Stimulated activated naive CD8-positive, alpha-beta T cell treated with anti-CD3 and anti-CD28 coated beads, Interleukin-15, Interleukin-2, amounts not matched to agents 100 U/mL and 50 U/mL, for 24 hours (primary cell): ENCODE results near the gene FGF8.
"Not testable (repeated sequence)": the region's sequence is repeated elsewhere in the genome, so short reads cannot be mapped to it uniquely, and the experiment has no call there.

Source experiments
- ATAC-seq: fragments of 150-1000 bp; cut with Tn5 transposase; one replicate; pipeline ENCODE4 v1.10.0; 2021
- DNase-seq: peaks from one replicate; pipeline ENCODE4 v3.0.0; 2021

Gene FGF8, protein sequence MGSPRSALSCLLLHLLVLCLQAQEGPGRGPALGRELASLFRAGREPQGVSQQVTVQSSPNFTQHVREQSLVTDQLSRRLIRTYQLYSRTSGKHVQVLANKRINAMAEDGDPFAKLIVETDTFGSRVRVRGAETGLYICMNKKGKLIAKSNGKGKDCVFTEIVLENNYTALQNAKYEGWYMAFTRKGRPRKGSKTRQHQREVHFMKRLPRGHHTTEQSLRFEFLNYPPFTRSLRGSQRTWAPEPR

DNA sequence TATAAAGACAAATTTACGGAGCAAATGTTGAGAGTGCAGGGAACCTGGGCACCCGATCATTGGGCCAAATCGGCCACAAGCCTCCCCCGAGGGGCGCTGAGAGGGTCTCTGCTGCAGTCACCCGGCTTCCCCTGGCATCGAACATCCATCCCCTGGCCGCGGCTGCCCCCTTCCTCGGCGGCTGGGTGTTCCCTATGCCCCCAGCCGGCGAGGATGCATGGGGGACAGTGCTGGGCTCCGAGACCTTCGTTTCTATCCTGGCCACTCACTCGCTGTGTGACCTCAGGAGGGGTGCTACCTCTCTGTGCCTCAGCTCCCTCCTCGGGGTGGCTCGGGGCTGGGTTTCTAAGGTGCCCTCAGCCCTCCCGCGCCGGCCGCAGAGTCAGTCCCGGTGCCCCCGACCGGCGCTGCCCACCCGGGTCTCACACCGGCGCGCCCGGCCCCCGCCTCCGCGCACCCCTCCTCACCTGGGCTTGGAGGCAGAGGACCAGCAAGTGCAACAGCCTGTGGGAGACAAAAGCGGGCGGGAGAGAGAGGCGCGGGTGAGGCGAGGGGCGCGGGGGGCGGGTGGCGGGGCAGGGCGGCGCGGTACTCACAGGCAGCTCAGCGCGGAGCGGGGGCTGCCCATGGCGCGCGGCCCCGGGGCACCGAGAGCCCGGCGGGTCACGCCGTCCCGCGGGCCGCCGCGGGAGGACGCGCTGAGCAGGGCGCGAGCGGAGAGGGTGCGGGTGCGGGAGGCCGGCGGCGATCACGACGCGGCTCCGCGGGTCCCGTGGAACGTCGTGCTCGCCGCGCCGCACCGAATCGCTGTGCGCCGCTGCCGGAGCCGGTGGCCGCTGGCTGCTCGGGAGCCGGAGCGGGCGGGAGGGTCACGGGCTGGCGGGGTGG, at the start of gene FGF8:
Gene FGF8 (minus strand): TSS at position 842 of the 888 bp plus-strand sequence. CDS start 214 bp downstream, at position 628.
- DNase-seq (no peak), ATAC-seq (no peak)

GRCh38 chr10:101824736-101825135, 48.8 kb upstream of the FGF8 start:
- no peak for ATAC-seq
- DNase-seq, result no peak

DNA sequence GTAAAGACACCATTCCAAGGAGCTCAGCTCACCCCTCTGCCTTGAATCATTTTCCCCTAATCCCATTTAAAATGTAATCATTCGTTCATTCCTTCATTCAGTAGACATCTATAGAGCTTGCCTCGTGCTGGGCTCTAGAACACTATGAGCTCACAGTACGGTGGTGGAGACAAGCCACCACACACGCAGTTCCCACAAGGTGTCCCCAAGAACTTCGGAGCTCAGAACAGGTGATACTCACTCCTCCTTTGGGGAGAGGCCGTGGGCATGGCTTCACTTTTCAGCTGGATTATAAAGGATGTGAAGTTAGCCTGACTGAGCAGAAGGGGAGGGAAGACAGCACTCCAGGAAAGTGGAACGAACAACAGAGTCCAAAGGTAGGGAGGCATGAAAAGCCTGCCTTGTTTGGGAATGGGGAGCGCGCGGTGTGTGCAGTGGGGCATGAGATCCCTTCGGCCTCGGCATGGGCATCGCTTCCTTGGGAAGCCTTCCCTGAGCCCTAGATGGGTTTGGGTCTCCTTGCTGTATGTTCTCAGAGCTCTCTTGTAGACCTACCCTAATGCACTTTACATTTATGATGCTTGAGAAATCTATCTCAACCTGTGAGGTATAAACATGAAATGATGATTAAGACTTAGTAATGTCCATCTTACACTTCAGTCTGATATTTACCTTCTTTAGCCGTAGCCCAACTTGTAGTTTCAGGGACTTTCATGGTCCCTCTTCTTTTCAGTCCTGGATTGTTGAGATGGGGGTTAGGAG, 43.1 kb upstream of the FGF8 start:
- ATAC-seq (peak; percentile 28), DNase-seq (no peak)

DNA sequence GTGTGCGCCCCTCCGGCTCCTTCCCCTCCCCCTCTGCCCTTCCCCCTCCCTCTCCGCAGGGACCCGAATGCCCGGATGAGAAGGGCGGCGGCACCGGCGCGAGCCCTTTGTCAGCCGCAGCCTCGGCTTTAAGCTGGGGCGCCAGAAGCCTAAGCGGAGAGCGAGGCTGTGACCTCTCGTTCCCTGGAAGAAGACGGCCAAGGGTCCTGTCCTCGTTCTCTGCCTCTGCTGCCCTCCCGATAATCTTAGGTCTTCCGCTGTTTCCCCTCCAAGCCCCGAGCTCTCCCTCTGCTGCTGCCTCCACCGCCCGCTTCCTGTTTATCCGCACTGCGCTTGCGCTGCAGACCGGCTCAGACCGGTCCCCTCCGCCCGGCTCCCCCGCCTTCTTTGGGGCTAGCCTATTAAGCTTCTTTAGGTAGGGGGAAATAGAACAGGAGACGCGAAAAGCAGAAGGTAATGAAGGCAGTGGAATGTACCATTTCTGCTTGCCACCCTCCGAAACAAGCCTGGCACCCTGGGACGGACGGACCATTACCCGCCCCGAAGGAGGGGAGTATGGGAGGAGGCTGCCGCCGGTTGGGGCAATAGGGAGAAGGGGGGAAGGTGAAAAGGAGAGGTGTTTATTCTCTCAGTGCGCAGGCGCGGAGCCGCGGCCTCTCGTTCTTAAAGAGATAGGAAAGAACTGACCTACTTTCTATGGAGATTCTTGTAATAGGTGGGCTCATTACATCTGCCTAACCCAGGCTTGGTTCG, 42.4 kb upstream of the FGF8 start, which contains the start of gene OGA:
Gene OGA (minus strand): TSS at position 326 of the 753 bp plus-strand sequence. CDS start 422 bp downstream, outside the sequence.
- DNase-seq, result peak; percentile 97
- peak; percentile 90 for ATAC-seq

- no peak for ATAC-seq
- peak; percentile 55 for DNase-seq
Observed at GRCh38 chr10:101817337-101818118, 41.6 kb upstream of the FGF8 start.

- DNase-seq (no peak), ATAC-seq (no peak)
Observed at GRCh38 chr10:101816913-101817336, 41.0 kb upstream of the FGF8 start.

- ATAC-seq (no peak), DNase-seq (no peak)
Observed at GRCh38 chr10:101816376-101816775, 40.5 kb upstream of the FGF8 start.

GRCh38 chr10:101814466-101815071, 38.7 kb upstream of the FGF8 start:
- DNase-seq, result no peak

DNA sequence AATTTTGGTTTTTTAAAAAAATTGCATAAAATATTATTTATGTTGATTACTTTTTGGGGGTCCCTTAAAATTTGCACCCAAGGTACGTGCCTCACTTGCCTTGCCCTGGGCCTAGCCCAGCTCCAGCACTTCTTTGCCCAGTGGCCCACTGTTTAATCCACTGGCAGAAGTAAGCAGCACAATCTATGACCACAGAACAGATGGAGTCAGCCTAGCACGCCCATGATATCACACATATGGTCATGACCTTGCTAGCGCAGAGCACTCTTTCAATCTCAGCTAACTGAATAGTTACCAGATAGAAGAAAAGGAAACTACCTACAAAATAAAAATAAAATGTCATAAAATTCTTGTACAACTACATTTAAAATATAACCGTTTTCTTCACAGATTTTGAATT, 36.7 kb upstream of the FGF8 start:
- ATAC-seq (no peak), DNase-seq (no peak)

More at GRCh38 chr10:101814466-101815071, 38.7 kb upstream of the FGF8 start:
- peak; percentile 51 for ATAC-seq

GRCh38 chr10:101807158-101807557, 31.2 kb upstream of the FGF8 start:
- no peak for ATAC-seq
- no peak for DNase-seq

- DNase-seq (no peak), ATAC-seq (no peak)
Observed at GRCh38 chr10:101803511-101803910, 27.6 kb upstream of the FGF8 start.

DNA sequence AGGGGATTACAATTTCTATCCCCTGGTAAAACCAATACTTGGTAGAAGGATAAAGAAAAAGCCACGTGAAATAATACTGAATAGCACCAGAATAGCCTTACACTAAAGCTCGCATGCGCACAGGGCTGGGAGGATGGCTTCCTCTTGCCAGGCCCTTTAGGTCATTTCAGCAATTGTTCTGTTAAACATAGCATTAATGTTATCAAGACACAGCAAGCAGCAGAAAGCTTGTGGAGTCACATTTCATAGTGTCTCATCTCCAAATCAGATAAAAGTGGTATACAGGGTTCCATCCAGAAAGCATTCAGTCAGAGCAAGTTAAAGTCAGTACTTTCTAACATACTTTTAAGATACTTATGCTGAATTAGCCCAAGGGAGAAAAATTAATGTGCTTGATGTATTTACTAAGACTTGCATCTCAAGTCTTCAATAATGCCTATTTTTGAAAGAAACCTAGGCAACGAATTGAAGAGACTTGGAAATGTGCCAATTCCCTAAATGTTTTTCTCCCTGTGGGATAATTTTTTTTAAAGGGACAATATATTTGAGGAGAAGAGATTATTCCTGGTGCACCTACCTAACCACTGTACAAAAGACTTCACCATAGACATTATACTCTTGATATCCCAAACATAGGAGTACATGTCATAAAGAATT, 21.6 kb upstream of the FGF8 start:
- ATAC-seq, result no peak
- no peak for DNase-seq

DNA sequence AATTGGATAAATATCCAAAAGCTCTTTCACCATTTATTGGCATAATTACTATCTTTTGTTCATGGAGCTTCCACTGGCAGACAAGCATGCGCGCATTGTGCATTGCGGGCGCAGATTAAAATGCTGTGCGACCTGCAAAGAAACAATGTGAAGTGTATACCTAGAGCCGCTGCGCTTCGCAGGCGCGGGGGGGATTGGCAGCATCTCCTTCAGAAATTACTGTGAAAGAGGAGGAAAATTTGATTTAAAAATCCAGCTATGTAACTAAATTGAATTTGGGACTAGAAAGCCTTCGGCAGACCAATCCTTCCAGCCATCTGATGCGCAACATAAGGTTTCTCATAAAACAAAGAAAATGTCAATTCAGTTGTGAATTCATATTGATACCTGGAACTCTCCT, 17.6 kb upstream of the FGF8 start:
- DNase-seq (no peak), ATAC-seq (no peak)

DNA sequence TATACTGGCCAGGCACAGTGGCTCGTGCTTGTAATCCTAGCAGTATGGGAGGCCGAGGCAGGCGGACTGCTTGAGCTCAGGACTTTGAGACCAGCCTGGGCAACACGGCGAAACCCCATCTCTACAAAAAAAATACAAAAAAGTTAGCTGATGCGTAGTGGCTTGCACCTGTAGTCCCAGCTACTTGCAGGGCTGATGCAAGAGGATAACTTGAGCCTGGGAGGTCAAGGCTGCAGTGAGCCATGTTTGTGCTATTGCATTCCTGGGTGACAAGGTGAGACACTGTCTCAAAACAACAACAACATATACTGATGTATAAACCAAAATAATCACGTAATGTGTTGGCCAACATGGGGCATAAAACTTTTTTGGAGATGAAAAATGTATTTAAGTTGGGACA, 13.8 kb upstream of the FGF8 start:
- ATAC-seq, result no peak
- DNase-seq, result no peak

- ATAC-seq, DNase-seq: not testable (repeated sequence)
Observed at GRCh38 chr10:101789231-101789630, 13.3 kb upstream of the FGF8 start.

- no peak for ATAC-seq
- DNase-seq, result no peak
Observed at GRCh38 chr10:101785801-101786200, 9.9 kb upstream of the FGF8 start.

- DNase-seq (no peak), ATAC-seq (no peak)
Observed at GRCh38 chr10:101784558-101784957, 8.6 kb upstream of the FGF8 start.

DNA sequence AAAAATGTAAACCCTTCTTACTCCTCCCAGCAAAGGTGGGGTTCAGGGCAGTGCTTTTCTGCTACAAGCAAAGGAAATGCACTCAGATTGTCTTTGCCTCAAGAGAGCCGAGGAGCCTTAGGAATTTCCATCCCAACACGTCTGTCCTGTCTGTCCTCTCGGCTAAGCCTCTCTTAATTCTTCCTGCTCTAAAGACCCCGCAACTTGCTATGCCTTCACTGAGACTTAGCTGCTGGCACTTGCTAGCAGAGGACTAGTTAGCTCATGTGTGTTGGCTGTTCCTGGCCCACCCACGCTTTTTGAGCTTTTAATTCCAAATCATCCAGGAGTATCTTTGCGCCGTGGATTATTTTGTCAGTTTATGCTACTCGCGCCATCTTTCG, 7.8 kb upstream of the FGF8 start:
- no peak for ATAC-seq
- DNase-seq, result no peak

DNA sequence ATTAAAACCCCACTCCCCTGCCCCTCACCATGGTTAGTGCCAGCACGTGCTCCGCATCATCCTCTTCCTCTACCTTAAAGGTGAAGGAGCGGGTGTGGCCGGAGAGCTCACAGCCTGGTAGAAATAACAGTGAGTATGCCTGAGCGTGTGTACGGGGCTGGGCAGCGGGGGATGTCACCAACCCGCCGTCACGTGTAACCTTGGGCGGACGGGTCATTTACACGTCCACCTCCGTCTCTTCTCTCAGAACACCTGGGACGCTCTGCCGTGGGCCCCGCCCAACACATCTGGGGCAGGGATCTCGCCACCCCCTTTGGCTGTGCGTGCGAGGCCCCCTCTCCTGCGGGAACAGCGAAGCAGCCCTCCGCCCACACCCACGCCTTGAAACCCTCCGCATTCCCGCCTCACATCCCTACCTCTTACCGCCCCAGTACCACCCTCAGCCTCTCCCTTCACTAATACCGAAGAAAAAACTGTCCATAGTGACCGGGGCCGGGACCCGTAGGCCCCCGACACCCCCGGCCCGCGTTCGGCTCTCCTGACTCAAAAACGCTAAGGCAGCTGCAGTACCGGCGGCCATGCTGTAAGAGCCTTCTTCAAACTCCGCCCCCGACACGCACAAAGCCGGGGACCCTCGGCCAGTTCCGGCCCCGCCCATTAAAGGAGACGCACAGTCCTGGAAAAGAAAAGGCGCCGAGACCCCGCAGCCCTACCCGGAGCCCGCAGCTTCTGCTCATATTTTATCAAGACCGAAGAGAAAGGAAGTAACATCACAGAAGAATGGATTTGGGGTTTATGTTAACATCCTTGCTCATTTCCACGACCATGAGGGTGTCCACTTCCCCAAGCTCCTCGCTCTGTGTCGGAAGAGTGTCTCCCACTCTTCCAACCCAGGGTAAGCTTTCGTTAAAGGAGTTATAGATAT, 7.2 kb upstream of the FGF8 start, which contains the start of gene NPM3:
Gene NPM3 (minus strand): TSS at position 636 of the 925 bp plus-strand sequence. CDS start 56 bp downstream, at position 580.
- peak; percentile 79 for ATAC-seq
- peak; percentile 92 for DNase-seq
